Measurements from ENCODE around the gene VAV3. TPM values are rescaled to one million over a fixed set of nuclear protein-coding genes. Genes with fewer than 3 reads are reported as not detected.

Gene VAV3
- total RNA-seq, 1 donor from 2014 or later, result 25.8 TPM

GRCh38 chr1:107782217-107782845, 182.6 kb downstream of the VAV3 start:
- Mint-ChIP-seq H3K4me1 (ENCODE audit: low read depth, unreplicated experiment) (peaks cover 13% of the 10 kb centered on the region), H3K36me3 (ENCODE audit: unreplicated experiment) (no peaks in the 10 kb centered on the region), H3K27me3 (ENCODE audit: unreplicated experiment) (peaks cover 2% of the 10 kb centered on the region), H3K27ac (ENCODE audit: unreplicated experiment) (no peak overlapping the region), H3K4me3 (ENCODE audit: unreplicated experiment) (no peak overlapping the region), H3K9me3 (ENCODE audit: unreplicated experiment) (peaks cover 2% of the 10 kb centered on the region)
- DNase-seq, result no peak
- TF ChIP-seq, protein P1, sequence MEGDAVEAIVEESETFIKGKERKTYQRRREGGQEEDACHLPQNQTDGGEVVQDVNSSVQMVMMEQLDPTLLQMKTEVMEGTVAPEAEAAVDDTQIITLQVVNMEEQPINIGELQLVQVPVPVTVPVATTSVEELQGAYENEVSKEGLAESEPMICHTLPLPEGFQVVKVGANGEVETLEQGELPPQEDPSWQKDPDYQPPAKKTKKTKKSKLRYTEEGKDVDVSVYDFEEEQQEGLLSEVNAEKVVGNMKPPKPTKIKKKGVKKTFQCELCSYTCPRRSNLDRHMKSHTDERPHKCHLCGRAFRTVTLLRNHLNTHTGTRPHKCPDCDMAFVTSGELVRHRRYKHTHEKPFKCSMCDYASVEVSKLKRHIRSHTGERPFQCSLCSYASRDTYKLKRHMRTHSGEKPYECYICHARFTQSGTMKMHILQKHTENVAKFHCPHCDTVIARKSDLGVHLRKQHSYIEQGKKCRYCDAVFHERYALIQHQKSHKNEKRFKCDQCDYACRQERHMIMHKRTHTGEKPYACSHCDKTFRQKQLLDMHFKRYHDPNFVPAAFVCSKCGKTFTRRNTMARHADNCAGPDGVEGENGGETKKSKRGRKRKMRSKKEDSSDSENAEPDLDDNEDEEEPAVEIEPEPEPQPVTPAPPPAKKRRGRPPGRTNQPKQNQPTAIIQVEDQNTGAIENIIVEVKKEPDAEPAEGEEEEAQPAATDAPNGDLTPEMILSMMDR (IDR thresholded peaks at IDR 0.05; ENCODE audit: partially characterized antibody, unreplicated experiment), result peak; percentile 92

- DNase-seq, result no peak
- no peaks in the 10 kb centered on the region for H3K36me3 Mint-ChIP-seq (ENCODE audit: unreplicated experiment)
- peaks cover 2% of the 10 kb centered on the region for H3K9me3 Mint-ChIP-seq (ENCODE audit: unreplicated experiment)
- H3K27me3 Mint-ChIP-seq (ENCODE audit: unreplicated experiment), result peaks cover 2% of the 10 kb centered on the region
- TF ChIP-seq, protein P1 (IDR thresholded peaks at IDR 0.05; ENCODE audit: partially characterized antibody, unreplicated experiment), result no peak
- H3K4me3 Mint-ChIP-seq (ENCODE audit: unreplicated experiment), result no peak overlapping the region
- peaks cover 23% of the 10 kb centered on the region for H3K4me1 Mint-ChIP-seq (ENCODE audit: low read depth, unreplicated experiment)
- H3K27ac Mint-ChIP-seq (ENCODE audit: unreplicated experiment), result no peak overlapping the region
These were observed 183.7 kb downstream of the VAV3 start for GRCh38 chr1:107781245-107781644.

DNA sequence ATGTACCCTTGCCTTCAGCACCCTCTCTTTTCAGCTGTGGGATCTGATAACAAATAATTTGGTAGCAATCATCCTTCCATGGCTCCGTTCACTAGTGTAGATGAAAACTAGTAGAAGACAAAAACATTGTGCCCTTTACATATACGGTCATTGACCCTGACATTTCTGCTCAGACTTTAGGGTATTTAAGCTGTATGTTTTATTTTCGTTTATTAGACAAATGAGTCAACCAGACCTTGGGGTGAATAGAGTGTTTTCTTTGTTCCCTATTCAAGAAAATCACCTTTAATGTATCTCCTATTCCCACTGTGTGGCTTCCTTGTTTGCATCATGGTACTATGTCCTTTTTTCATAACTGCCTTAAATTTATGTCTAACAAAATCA, 187.3 kb downstream of the VAV3 start:
- no peaks in the 10 kb centered on the region for H3K36me3 Mint-ChIP-seq (ENCODE audit: unreplicated experiment)
- peak overlapping the region; percentile 40 for H3K27ac Mint-ChIP-seq (ENCODE audit: unreplicated experiment)
- H3K4me3 Mint-ChIP-seq (ENCODE audit: unreplicated experiment), result no peak overlapping the region
- TF ChIP-seq, protein P1 (IDR thresholded peaks at IDR 0.05; ENCODE audit: partially characterized antibody, unreplicated experiment), result no peak
- H3K9me3 Mint-ChIP-seq (ENCODE audit: unreplicated experiment), result no peaks in the 10 kb centered on the region
- H3K4me1 Mint-ChIP-seq (ENCODE audit: low read depth, unreplicated experiment), result peaks cover 17% of the 10 kb centered on the region
- no peak for DNase-seq
- H3K27me3 Mint-ChIP-seq (ENCODE audit: unreplicated experiment), result peaks cover 2% of the 10 kb centered on the region

- no peak for DNase-seq
- Mint-ChIP-seq H3K4me3 (ENCODE audit: unreplicated experiment) (no peak overlapping the region), H3K4me1 (ENCODE audit: low read depth, unreplicated experiment) (peaks cover 17% of the 10 kb centered on the region), H3K36me3 (ENCODE audit: unreplicated experiment) (no peaks in the 10 kb centered on the region), H3K9me3 (ENCODE audit: unreplicated experiment) (no peaks in the 10 kb centered on the region), H3K27ac (ENCODE audit: unreplicated experiment) (peak overlapping the region; percentile 40), H3K27me3 (ENCODE audit: unreplicated experiment) (peaks cover 2% of the 10 kb centered on the region)
- TF ChIP-seq, protein P1 (IDR thresholded peaks at IDR 0.05; ENCODE audit: partially characterized antibody, unreplicated experiment), result no peak
These were observed 187.9 kb downstream of the VAV3 start for GRCh38 chr1:107776900-107777663.

GRCh38 chr1:107771377-107771776, 193.6 kb downstream of the VAV3 start:
- TF ChIP-seq, protein P1 (IDR thresholded peaks at IDR 0.05; ENCODE audit: partially characterized antibody, unreplicated experiment), result no peak
- H3K27ac Mint-ChIP-seq (ENCODE audit: unreplicated experiment), result no peak overlapping the region
- H3K4me3 Mint-ChIP-seq (ENCODE audit: unreplicated experiment), result no peak overlapping the region
- peaks cover 7% of the 10 kb centered on the region for H3K36me3 Mint-ChIP-seq (ENCODE audit: unreplicated experiment)
- no peaks in the 10 kb centered on the region for H3K9me3 Mint-ChIP-seq (ENCODE audit: unreplicated experiment)
- H3K4me1 Mint-ChIP-seq (ENCODE audit: low read depth, unreplicated experiment), result peaks cover 10% of the 10 kb centered on the region
- H3K27me3 Mint-ChIP-seq (ENCODE audit: unreplicated experiment), result no peaks in the 10 kb centered on the region
- DNase-seq, result no peak
